Endothelial cell of umbilical vein (primary cell): ENCODE results near the gene IFITM10. TPM values are rescaled to one million over a fixed set of nuclear protein-coding genes. Genes with fewer than 3 reads are reported as not detected.

Experiments used
- BruUV-seq: library from RNA; stranded (reverse); fragments of 400-500 nt; replicated peaks from 2 replicates; lab custom pipeline; 2021; lab: Mats Ljungman, UMichigan
- CTCF ChIA-PET: fragments of 300-600, 350-600 bp; sonication (Branson Sonifier 250); formaldehyde crosslinking; loops from one replicate; lab custom pipeline; 2021; ENCODE audit warnings: antibody characterized with exemption, inconsistent platforms; lab: Charles Lee
- POLR2A ChIA-PET: fragments of 300-600, 350-600 bp; sonication (Branson Sonifier 250); formaldehyde crosslinking; loops from one replicate; lab custom pipeline; 2021; ENCODE audit warnings: antibody characterized with exemption, inconsistent platforms; lab: Charles Lee
- DNase-seq: peaks from one replicate; pipeline ENCODE4 v3.0.0-alpha.2; 2011; ENCODE audit warnings: low read depth, low spot score
- FAIRE-seq: peaks from 2 replicates; lab custom pipeline; 2011; peaks lifted over from hg19 to GRCh38; lab: Jason Lieb, UNC
- H2AFZ ChIP-seq: 2 replicates; pipeline ENCODE4 v1.6.0; 2012; ENCODE audit warnings: low read depth, low read length, control low read depth, inconsistent platforms
- H3K27ac ChIP-seq: 2 replicates; pipeline ENCODE4 v1.5.1; 2011; ENCODE audit warnings: low read depth, mild to moderate bottlenecking, control low read depth, low read length, moderate library complexity; ENCODE audit not compliant: insufficient read depth
- H3K27me3 ChIP-seq, 2 experiments: 2 replicates each; pipeline versions ENCODE4 v1.6.0 to v1.6.1; 2011; ENCODE audit warnings: low read length in 2 of 2, mixed read lengths in 1 of 2; ENCODE audit not compliant: control insufficient read depth in 2 of 2, insufficient read depth in 2 of 2
- H3K36me3 ChIP-seq, 2 experiments: 2 replicates in 1 of 2; 3 replicates in 1 of 2; pipeline ENCODE4 v1.5.1; 2011; ENCODE audit warnings: low read length in 2 of 2, mild to moderate bottlenecking in 1 of 2, moderate library complexity in 1 of 2; ENCODE audit not compliant: control insufficient read depth in 2 of 2, insufficient read depth in 2 of 2; ENCODE audit errors: extremely low read depth in 1 of 2
- H3K4me1 ChIP-seq: 3 replicates; pipeline ENCODE4 v1.5.1; 2011; ENCODE audit warnings: mild to moderate bottlenecking, low read length; ENCODE audit not compliant: control insufficient read depth, insufficient read depth; ENCODE audit errors: extremely low read depth
- H3K4me2 ChIP-seq: 2 replicates; pipeline ENCODE4 v1.6.1; 2011; ENCODE audit warnings: low read length, control low read depth, mixed read lengths; ENCODE audit not compliant: insufficient read depth
- H3K4me3 ChIP-seq, 3 experiments: fragments of 200-600 bp in 1 of 3; sonication (generic), shearing (Covaris generic) in 1 of 3; replicated peaks in 1 of 3; 2 replicates each; pipeline ENCODE4 v1.5.1; 2011 to 2016; ENCODE audit warnings: control low read depth in 3 of 3, low read length in 3 of 3, mild to moderate bottlenecking in 2 of 3, inconsistent platforms in 1 of 3, low read depth in 1 of 3, moderate library complexity in 1 of 3; ENCODE audit not compliant: insufficient read depth in 1 of 3
- H3K79me2 ChIP-seq: 2 replicates; pipeline ENCODE4 v1.6.0; 2012; ENCODE audit warnings: low read length, inconsistent platforms; ENCODE audit not compliant: control insufficient read depth, insufficient read depth
- H3K9ac ChIP-seq: replicated peaks from 2 replicates; pipeline ENCODE3; 2011; ENCODE audit warnings: low read length, control low read depth; ENCODE audit not compliant: insufficient read depth; ENCODE audit errors: extremely low read depth
- H3K9me1 ChIP-seq: replicated peaks from 3 replicates; pipeline ENCODE4 v1.6.0; 2011; ENCODE audit warnings: mild to moderate bottlenecking, low read length; ENCODE audit not compliant: control insufficient read depth, insufficient read depth; ENCODE audit errors: extremely low read depth
- H3K9me3 ChIP-seq: replicated peaks from 2 replicates; pipeline ENCODE4 v1.5.1; 2012; ENCODE audit warnings: low read length, inconsistent platforms; ENCODE audit not compliant: control insufficient read depth, insufficient read depth
- H4K20me1 ChIP-seq: replicated peaks from 2 replicates; pipeline ENCODE3; 2011; ENCODE audit warnings: mild to moderate bottlenecking, low read length; ENCODE audit not compliant: control insufficient read depth, insufficient read depth; ENCODE audit errors: extremely low read depth
- EZH2 ChIP-seq: IDR thresholded peaks from 2 replicates; pipeline ENCODE4 v1.6.1; 2012; ENCODE audit warnings: borderline replicate concordance, low read depth, mild to moderate bottlenecking, moderate library complexity, low read length, inconsistent platforms; ENCODE audit not compliant: severe bottlenecking
- FOS ChIP-seq: IDR thresholded peaks from 2 replicates; pipeline ENCODE4 v1.6.1; 2011; ENCODE audit warnings: mild to moderate bottlenecking, low read length, moderate library complexity, borderline replicate concordance; ENCODE audit not compliant: insufficient read depth
- GATA2 ChIP-seq: IDR thresholded peaks from 2 replicates; pipeline ENCODE4 v1.7.0; 2011; ENCODE audit warnings: low read depth, mild to moderate bottlenecking, moderate library complexity, mixed read lengths, low read length; ENCODE audit not compliant: insufficient read length, insufficient read depth
- JUN ChIP-seq: IDR thresholded peaks from 2 replicates; pipeline ENCODE4 v1.6.1; 2011; ENCODE audit warnings: borderline replicate concordance, low read depth; ENCODE audit not compliant: insufficient read length, insufficient read depth
- POLR2A ChIP-seq: IDR thresholded peaks from 2 replicates; pipeline ENCODE4 v1.6.1; 2012; ENCODE audit warnings: low read depth, mild to moderate bottlenecking, control low read depth, low read length
- dilution Hi-C: fragments of 300-500 bp; cut with MboI; formaldehyde crosslinking; loops from one replicate; pipeline ENCODE4 v1.15.0; 2019; ENCODE audit warnings: low sequenced_read_pairs; ENCODE audit not compliant: extremely low pct_ligation_motif_present
- intact Hi-C: fragments of 100-400 bp; cut with micrococcal nuclease; formaldehyde crosslinking; loops from one replicate; pipeline ENCODE4 v1.10.0; 2022
- polyA plus RNA-seq, 4 experiments: library from polyadenylated mRNA; depleted of rRNA in 3 of 4; stranded (reverse) in 3 of 4; unstranded in 1 of 4; fragments of >200 nt; gene quantifications; 2 replicates each; pipeline versions ENCODE4 v1.2.1 to v1.2.3, GENCODE V29; 2011 to 2012; ENCODE audit warnings: missing spikeins in 1 of 4
- total RNA-seq: library from RNA; stranded (reverse); gene quantifications from 2 replicates; pipeline ENCODE4 v1.2.3, GENCODE V29; 2021
- TF ChIP-seq, protein P1 (sequence below): IDR thresholded peaks from 2 replicates; pipeline ENCODE4 v1.6.1; 2011; ENCODE audit not compliant: insufficient read depth, insufficient read length
- TF ChIP-seq, protein P2 (sequence below), 2 donors: IDR thresholded peaks; 1 replicate in 1 of 2; 2 replicates in 1 of 2; pipeline ENCODE4 v1.5.1; 2011; ENCODE audit warnings: low read length in 2 of 2, mild to moderate bottlenecking in 2 of 2, moderate library complexity in 2 of 2, control low read depth in 1 of 2, inconsistent platforms in 1 of 2, low read depth in 1 of 2; ENCODE audit not compliant: insufficient read depth in 1 of 2; ENCODE audit errors: extremely low read depth in 1 of 2

IFITM10 gene
- total and polyA plus RNA-seq, 2 donors (not counting 3 experiments of a cell fraction or from before 2014, with no cell fraction given) = 0.04 to 0.66 TPM

GRCh38 chr11:1742869-1743584 is 7.4 kb downstream of the IFITM10 start:
- H3K27ac ChIP-seq = no peak overlapping the region
- BruUV-seq = no TSS peak
- H3K36me3 ChIP-seq = no peaks in the 10 kb centered on the region
- no peak overlapping the region for H3K4me3 ChIP-seq
- no peaks in the 10 kb centered on the region for H3K4me1 ChIP-seq
- H3K27me3 ChIP-seq = peaks cover 0 to 3% of the 10 kb centered on the region in 2 experiments
- ChIA-PET POLR2A (no interaction called here), CTCF (no interaction called here)
- TF ChIP-seq, protein P1, sequence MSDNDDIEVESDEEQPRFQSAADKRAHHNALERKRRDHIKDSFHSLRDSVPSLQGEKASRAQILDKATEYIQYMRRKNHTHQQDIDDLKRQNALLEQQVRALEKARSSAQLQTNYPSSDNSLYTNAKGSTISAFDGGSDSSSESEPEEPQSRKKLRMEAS = no peak
- no peak overlapping the region for H2AFZ ChIP-seq
- DNase-seq (no peak), FAIRE-seq (no peak)
- intact Hi-C loops = no loop called here
- H3K9me3 ChIP-seq = no peaks in the 10 kb centered on the region
- no peaks in the 10 kb centered on the region for H3K9me1 ChIP-seq
- H3K4me2 ChIP-seq = no peak overlapping the region
- H3K9ac ChIP-seq = no peak overlapping the region
- dilution Hi-C loops = no loop called here
- no peaks in the 10 kb centered on the region for H3K79me2 ChIP-seq
- no peaks in the 10 kb centered on the region for H4K20me1 ChIP-seq

GRCh38 chr11:1742371-1742770 is 8.0 kb downstream of the IFITM10 start:
- no peaks in the 10 kb centered on the region for H3K79me2 ChIP-seq
- ChIA-PET POLR2A (no interaction called here), CTCF (no interaction called here)
- no peak overlapping the region for H2AFZ ChIP-seq
- H4K20me1 ChIP-seq = no peaks in the 10 kb centered on the region
- FAIRE-seq = no peak
- no peak for DNase-seq
- no peak overlapping the region for H3K9ac ChIP-seq
- no peak overlapping the region for H3K4me2 ChIP-seq
- no peak overlapping the region for H3K27ac ChIP-seq
- intact Hi-C loops (no loop called here), dilution Hi-C loops (no loop called here)
- BruUV-seq = no TSS peak
- no peaks in the 10 kb centered on the region for H3K9me3 ChIP-seq
- TF ChIP-seq, protein P2, sequence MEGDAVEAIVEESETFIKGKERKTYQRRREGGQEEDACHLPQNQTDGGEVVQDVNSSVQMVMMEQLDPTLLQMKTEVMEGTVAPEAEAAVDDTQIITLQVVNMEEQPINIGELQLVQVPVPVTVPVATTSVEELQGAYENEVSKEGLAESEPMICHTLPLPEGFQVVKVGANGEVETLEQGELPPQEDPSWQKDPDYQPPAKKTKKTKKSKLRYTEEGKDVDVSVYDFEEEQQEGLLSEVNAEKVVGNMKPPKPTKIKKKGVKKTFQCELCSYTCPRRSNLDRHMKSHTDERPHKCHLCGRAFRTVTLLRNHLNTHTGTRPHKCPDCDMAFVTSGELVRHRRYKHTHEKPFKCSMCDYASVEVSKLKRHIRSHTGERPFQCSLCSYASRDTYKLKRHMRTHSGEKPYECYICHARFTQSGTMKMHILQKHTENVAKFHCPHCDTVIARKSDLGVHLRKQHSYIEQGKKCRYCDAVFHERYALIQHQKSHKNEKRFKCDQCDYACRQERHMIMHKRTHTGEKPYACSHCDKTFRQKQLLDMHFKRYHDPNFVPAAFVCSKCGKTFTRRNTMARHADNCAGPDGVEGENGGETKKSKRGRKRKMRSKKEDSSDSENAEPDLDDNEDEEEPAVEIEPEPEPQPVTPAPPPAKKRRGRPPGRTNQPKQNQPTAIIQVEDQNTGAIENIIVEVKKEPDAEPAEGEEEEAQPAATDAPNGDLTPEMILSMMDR (IDR thresholded peaks at IDR 0.05; ENCODE audit: extremely low read depth in 1 of 2, insufficient read depth in 1 of 2, low read depth in 1 of 2, low read length in 2 of 2) = no peak
- TF ChIP-seq GATA2 (no peak), JUN (no peak), POLR2A (no peak), FOS (no peak), EZH2 (no peak)
- no peaks in the 10 kb centered on the region for H3K9me1 ChIP-seq
- H3K36me3 ChIP-seq = no peaks in the 10 kb centered on the region
- H3K4me1 ChIP-seq = no peaks in the 10 kb centered on the region
- H3K27me3 ChIP-seq = no peaks in the 10 kb centered on the region
- H3K4me3 ChIP-seq = no peak overlapping the region
